ENCODE results near the gene SERP2.
"Not testable (repeated sequence)": the region's sequence is repeated elsewhere in the genome, so short reads cannot be mapped to it uniquely, and the experiment has no call there.

The SERP2 gene

DNA sequence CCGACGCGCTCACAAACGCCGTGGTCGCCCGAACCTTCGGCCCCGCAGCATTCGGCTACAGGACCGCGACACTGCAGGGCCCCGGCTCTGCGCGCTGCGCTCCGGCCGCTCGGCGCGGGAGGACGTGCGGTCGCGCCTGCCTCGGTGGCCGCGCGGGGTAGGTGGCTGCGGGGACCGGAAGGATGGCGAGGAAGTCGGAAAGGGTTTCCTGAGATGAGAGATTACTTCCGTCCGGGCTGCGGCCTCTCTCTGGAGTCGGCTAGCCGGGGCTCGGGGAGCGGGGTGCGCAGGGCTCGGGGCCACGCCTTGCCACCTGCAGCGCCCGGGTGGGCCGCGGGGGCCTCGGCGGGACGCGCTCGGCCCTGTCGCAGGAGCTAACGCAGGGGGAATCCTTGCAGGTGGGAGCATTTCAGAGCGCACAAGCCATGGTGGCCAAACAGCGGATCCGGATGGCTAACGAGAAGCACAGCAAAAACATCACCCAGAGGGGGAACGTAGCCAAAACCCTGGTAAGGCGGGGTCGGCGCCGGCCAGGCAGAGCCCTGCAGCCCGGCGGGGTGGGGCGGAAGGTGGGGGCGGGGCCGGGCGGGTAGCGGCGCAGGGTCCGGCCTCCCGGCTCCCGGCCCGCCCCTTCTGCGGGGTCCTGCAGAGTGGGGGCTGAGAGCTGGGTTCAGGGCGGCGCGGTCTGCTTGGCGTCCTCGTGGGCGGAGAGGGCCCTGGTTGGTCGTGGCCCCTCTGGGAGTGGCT is at the start of gene SERP2:
Gene SERP2, plus strand, starts transcription at position 224 of the 747 bp plus-strand sequence. Its CDS starts 202 bp downstream, at position 426.
- DNase-seq = no peak

DNA sequence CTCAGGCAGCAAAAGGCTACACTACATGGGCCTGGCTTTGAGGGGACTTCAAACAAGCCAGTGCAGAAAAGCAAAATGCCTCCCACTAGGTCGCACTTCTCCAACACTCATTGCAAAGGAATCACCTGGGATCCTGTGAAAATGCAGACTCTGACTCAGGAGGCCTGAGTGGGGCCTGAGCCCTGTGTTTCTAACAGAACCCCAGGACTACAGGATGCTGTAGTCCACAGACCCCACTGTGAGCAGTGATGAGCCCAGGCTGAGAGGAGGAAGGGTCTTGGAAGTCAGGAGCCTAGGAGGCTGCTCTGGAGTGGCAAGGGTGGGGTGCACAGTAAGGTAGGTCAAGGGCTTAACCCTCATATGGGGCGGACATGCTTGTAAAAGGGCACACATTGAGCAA is 46.7 kb upstream of the SERP2 start:
- no peak for DNase-seq

DNA sequence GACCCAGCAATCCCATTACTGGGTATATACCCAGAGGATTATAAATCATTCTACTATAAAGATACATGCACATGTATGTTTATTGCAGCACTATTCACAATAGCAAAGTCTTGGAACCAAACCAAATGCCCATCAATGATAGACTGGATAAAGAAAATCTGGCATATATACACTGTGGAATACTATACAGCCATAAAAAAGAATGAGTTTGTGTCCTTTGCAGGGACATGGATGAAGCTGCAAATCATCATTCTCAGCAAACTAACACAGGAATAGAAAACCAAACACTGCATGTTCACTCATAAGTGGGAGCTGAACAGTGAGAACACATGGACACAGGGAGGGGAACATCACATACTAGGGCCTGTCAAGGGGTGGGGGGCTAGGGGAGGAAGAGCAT is 44.6 kb upstream of the SERP2 start:
- DNase-seq = not testable (repeated sequence)

- no peak for DNase-seq
Measured at GRCh38 chr13:44329909-44330545, 43.6 kb upstream of the SERP2 start.

- DNase-seq = no peak
Measured at GRCh38 chr13:44331446-44331845, 42.2 kb upstream of the SERP2 start.

DNA sequence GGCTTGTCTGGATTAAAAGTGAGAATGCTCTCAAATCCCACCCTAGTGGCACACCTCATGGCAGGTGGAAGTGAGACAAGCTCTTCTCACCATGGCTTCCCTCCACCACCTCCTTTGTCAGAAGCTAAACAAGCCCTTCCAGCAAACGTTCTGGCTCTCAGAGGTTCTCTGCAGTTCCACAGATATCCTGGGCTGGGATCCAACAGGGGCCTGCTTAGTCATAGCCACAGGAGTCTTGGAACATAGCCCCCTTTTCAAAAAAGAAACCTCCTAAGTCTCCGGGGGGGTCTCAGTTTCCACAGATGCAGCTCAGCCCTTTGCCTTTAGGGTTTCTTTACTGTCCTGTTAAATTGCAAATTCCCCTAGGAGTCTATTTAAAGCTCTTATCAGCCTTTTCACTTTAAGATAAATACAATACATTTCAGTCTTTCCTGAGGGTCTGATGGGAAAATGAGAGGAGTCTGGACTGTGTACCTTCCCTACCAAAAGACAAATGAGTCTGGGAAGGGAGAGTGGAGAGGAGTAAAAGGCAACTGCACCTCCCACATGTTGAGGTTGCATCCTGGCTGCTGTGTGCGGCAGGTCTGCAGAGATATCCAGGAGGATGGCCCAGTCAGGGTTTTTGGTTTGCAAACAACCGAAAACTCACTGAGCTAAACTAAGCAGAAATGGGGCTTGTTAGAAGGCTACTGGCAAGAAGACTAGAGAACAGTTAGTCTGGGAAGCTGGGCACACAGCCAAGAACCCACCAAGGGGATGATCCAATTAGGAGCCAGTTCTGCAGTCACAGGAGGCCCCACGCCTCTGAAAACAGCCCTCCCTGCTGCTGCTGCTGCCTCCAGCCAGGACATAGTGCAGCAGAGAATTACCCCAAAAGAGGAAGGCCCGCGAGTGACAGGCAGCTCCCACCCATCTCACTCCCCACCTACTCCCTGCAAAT is 41.4 kb upstream of the SERP2 start:
- no peak for DNase-seq

GRCh38 chr13:44333950-44334655 is 39.5 kb upstream of the SERP2 start:
- no peak for DNase-seq

GRCh38 chr13:44334751-44335150 is 38.9 kb upstream of the SERP2 start:
- no peak for DNase-seq

GRCh38 chr13:44336934-44337333 is 36.7 kb upstream of the SERP2 start:
- no peak for DNase-seq

DNA sequence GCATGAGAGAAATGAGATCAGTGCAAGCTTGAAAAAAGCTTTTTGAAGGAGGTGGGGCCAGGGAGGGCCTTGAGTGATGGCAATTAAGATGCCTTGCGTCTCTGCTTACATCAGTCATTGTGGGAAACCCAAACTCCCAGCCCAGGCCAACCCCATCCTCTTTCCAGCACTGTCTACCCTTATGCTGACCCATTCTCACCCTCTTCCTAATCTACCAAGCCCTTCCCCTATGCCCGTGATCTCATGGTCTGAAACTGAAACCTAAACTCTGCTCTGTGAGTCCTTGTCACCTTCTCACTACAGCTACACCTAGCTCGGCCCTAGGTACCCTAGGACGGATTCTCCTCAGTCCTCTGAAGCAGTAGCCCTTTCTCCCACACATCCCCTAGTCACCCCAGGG is 36.0 kb upstream of the SERP2 start:
- no peak for DNase-seq

DNA sequence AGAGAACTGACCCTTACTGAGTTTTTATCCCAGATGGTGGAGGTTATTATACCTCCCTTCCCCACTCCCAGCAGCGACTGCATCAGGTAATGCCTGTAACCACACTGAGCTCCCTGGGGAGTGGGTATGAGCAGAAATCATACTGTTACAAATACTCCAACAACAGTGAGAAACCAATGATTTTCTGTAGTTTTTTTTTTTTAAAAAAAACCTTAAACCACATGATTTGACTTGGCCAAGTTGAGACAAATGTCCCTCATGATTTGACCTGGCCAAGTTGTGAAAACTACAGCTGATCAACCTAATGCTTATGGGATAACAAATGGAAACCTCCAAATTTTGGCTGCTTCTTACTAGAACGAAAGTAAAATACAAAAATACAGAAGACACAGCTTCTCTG is 33.1 kb upstream of the SERP2 start:
- no peak for DNase-seq

- DNase-seq = no peak
Measured at GRCh38 chr13:44342741-44343140, 30.9 kb upstream of the SERP2 start.

DNA sequence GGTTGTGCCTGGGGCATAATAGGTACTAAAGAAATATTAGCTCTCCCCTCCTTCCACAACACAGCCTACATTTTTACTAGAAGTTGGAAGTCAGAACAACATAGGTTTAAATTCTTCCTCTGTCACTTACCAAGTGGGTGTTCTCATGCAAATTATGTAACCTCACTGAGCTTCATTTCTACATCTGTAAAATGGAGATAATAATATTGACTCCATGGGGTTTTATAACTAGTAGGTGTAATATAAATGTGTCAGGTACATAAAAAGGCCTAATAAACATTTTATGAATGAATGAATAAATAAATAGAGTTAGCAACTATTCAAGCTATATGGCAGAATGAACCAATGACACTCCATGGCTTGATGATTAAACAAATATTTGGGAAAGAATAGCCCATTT is 27.1 kb upstream of the SERP2 start:
- DNase-seq = no peak

DNA sequence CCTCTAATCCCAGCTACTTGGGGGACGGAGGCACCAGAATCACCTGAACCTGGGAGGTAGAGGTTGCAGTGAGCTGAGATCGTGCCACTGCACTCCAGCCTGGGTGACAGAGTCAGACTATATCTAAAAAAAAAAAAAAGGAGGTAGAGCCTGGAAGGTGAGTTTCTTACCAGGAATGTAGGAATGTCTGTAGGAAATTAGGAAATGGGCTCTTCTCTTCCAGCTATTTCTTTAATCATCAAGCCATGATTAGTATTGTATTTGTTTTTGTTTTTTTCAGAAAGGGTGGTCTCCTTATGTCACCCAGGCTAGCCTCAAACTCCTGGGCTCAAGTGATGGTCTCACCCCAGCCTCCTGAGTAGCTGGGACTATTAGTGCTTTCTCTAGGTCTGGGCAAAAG is 26.3 kb upstream of the SERP2 start:
- DNase-seq = no peak

- DNase-seq = no peak
Measured at GRCh38 chr13:44347949-44348348, 25.7 kb upstream of the SERP2 start.

GRCh38 chr13:44350775-44351504 is 22.7 kb upstream of the SERP2 start:
- no peak for DNase-seq

- no peak for DNase-seq
Measured at GRCh38 chr13:44351505-44351854, 22.1 kb upstream of the SERP2 start.

DNA sequence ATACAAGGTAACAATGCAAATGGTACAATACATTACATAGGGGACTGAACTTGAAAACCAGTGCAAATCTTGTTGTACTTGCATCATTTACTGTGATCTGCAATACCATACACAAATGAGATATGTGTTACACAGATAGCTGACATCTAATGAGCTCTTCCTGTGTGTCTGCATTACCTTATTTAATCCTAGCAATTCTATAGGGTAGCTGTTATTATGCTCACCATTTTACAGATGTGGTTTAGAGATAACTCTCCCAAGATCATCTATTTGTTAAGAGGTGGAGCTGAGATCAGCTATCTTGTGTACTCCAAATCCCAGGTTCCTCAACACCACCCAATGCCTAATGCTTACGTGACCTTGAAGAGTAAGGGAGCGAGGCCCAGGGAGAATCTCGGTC is 21.4 kb upstream of the SERP2 start:
- DNase-seq = no peak

GRCh38 chr13:44352671-44353070 is 21.0 kb upstream of the SERP2 start:
- peak; percentile 8 for DNase-seq

- DNase-seq = no peak
Measured at GRCh38 chr13:44354331-44354730, 19.3 kb upstream of the SERP2 start.

DNA sequence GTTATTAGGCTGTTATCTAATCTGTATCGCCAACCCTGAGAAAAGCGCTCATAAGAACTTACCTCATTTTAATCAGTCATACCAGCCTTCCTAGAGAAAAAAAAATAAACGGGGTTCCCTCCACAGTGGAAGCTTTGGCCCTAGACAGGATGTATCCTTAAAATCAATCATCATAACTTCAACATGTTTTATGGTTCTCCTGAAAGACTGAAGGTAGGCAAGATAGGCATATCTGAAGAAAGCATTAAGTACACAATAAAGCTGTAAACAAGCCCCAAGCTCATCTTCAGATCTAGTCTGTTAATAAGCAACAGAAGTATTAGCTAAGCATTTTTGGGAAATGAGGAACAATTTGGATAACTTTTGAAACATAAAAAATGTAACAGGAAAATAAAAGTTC is 18.7 kb upstream of the SERP2 start:
- DNase-seq = no peak

DNA sequence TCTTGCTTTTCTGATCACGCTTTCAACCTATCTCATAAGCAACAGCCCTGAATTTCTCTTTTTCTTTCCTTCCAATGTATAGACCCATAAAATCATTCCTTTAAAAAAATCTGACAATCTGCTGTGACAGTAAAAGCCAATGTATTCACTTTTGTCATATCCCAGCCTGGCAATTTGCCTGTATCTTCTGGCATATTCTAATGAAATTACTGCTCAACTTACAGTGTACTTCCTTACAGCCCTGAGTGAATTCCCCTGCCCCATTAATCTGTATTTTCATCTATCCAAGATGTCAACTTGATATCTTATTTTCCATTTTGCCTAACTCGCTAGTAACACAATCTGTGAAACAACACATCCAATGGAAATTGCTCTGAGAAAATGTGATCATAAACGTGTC is 18.0 kb upstream of the SERP2 start:
- no peak for DNase-seq

All from CD4-positive, alpha-beta T cell treated with Interleukin-12 subunit alpha and Interleukin-12 subunit beta, for 1 hour (primary cell).